ENCODE data around the gene SIGLEC10.

The SIGLEC10 gene

DNA sequence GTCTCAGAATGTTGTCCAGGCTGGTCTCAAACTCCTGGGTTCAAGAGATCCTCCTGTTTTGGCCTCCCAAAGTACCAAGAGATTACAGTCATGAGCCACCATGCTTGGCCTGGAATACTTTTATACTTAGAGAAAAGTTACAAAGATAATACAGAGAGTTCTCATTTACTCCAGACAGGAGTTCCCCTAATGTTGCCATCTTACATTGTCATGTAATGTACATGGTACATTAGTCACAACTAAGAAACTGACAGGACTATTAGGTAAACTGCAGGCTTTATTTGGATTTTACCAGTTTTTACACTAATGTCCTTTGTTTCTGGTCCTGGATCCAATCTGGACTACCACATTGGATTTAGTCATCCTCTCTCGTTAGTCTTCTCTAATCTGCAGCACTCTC is 24.7 kb downstream of the SIGLEC10 start:
- DNase-seq = no peak

- no peak for DNase-seq
Observed at GRCh38 chr19:51391073-51391611, 26.3 kb downstream of the SIGLEC10 start.

DNA sequence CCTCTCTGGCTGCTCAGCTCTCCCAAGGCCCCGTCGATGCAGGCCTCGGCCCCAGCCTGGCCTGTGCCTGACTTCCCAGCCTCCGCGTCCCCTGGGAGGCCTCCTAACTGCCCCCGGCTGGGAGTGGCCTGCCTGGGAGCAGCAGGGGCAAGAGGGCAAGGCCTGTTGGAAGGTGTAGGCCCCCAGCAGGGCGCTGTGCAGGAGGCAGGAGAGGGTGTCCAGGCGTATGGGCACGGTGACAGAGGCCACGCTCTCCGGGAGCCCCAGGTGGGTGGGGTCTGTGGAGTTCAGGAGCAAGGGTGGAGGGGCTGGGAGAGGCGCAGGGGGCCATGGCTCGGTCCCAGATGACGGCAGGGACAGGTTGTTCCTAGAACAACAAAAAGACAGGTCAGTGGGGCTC is 28.3 kb downstream of the SIGLEC10 start:
- no peak for DNase-seq

DNA sequence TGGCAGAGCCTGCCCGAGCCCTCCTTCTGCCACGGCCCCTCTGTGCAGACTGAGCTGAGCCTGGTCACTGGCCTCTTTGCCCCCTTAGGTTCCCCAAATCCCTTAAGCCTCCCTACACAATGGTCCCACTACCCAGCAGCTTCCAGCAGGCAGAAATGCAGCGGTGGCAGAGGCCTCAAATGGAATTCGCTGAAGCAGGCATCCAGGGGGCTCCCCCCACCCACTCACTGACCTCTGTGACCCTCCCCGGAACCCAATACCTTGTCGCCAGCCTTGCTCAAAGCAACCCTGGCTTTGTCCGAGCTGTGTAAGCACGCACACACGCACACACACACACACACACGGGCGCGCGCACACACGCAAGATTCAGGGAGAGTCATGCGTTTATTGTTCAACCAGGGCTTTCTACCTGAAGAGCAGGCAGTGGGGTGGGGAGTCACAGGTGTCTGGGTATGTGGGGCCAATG is 29.5 kb downstream of the SIGLEC10 start, which contains the start of gene LIM2:
Gene LIM2 (minus strand): TSS at position 51 of the 466 bp plus-strand sequence. CDS start 531 bp downstream, outside the sequence.
- no peak for DNase-seq

DNA sequence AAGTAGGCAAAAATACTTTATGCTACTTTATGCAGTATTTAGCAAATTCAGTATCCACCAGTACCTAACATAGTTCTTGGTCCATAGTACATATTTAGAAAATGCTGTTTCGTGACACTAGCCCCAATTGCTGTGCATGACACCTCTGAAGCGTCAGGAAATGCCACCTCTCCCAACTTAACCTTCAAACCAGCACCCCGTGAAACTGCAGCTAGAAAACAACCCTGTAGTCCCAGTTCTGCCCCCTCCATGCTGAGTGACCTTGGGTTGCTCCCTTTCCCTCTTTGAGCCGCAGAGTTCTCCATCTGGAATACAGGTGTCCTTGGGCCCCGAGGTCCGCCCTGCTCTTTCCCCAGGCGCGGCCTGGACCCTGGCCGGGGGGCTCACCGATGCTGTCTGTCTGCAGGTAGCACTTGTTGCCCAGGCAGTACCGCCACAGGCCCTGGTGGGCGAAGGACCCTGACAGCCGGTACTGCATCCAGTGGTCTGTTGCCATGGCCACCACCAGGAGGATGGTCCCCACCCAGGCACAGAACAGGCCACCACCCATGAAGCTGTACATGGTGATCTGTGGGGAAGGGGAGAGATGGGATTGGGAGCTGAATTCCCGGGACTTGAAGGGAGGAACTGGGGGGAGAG is 30.4 kb downstream of the SIGLEC10 start:
- no peak for DNase-seq

GRCh38 chr19:51382004-51382403 is 35.4 kb downstream of the SIGLEC10 start:
- no peak for DNase-seq

GRCh38 chr19:51380379-51380778 is 37.1 kb downstream of the SIGLEC10 start:
- DNase-seq = no peak

DNA sequence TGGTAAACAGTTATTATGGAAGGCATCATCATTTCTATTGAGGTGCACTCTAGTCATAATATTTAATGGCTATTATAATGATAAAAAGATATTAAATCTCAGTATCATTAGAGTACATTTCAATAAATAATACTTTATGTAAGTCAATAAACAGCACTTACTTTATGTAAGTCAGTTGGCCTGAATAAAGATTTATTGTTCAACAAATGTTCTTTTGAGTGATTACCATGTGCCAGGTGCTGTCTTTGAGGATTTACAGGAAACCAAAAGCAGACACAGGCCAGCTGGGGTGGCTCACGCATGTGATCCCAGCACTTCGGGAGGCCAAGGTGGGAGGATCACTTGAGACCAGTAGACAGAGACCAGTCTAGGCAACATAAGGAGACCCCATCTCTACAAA is 40.0 kb downstream of the SIGLEC10 start:
- no peak for DNase-seq

DNA sequence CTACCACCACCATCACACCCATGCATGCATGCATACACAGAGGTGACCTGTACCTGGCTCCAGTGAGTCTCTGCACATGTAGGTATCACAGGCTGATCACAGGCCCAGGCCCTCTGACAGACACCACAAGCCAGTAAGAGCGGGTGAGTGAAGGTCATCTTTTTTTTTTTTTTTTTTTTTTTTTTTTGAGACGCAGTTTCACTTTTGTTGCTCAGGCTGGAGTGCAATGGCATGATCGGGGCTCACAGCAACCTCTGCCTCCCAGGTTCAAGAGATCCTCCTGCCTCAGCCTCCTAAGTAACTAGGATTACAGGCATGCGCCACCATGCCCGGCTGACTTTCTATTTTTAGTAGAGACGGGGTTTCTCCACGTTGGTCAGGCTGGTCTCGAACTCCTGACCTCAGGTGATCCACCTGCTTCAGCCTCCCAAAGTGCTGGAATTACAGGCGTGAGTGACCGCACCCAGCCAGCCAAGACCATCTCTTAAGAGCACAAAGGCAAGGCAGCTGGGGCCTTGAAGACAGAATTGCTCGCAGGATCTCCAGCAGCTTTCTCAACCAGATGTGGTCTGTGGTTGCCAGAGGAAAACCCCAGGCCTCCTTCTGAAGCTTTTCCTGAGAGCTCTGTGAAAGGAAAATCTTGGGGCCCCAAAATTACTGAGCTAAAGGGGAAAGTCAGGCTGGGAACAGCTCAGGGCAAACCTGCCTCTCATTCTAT is 41.8 kb downstream of the SIGLEC10 start:
- DNase-seq = no peak

GRCh38 chr19:51372649-51373504 is 44.6 kb downstream of the SIGLEC10 start, which contains the start of gene NKG7:
NKG7 (minus strand) TSS chr19:51372654; CDS start chr19:51372535, 119 bp downstream.
- no peak for DNase-seq

- no peak for DNase-seq
Observed at GRCh38 chr19:51372021-51372648, 45.3 kb downstream of the SIGLEC10 start.

DNA sequence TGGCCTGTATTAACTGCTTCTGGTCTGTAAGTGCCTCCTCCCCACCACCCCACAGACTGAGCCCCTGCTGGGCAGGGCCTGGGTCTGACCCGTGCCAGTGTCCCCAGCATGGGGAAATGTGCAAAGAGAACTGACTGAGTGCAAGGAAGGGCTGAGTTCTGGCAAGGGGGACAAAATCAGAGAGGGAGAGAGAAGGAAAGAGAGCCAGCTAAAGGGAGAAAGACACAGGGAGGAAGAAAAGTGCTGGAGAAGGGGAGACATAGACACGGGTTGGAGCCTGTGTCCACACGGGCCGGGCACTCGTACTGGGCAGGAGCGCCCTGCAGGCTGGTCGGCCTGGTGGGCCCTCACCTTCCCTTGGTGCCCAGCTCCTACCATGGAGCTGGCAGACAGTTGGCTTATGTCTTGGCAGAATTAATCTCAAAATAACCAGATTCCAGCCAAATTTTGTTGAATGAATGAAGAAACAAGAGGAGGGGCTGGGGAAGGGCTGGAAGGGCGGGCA is 46.2 kb downstream of the SIGLEC10 start:
- no peak for DNase-seq

DNA sequence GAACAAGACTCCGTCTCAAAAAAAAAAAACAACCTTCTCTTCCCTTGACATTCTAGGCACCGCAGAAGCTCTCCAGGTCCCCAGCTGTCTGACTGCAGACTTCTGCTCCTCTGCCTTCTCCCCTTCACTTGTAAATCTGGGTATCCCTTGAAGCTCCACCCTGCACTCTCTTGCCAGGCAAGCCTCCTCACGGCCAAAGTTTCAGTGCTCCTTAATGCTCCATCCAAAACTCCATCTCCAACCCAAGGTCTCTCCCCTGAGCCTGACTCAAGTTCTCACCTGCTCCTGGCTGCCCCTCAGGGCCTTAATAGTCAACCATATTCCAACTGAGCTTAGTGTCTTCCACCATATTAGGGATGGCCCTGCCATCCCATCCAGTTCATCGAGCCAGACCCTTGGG is 47.2 kb downstream of the SIGLEC10 start:
- DNase-seq = no peak

DNA sequence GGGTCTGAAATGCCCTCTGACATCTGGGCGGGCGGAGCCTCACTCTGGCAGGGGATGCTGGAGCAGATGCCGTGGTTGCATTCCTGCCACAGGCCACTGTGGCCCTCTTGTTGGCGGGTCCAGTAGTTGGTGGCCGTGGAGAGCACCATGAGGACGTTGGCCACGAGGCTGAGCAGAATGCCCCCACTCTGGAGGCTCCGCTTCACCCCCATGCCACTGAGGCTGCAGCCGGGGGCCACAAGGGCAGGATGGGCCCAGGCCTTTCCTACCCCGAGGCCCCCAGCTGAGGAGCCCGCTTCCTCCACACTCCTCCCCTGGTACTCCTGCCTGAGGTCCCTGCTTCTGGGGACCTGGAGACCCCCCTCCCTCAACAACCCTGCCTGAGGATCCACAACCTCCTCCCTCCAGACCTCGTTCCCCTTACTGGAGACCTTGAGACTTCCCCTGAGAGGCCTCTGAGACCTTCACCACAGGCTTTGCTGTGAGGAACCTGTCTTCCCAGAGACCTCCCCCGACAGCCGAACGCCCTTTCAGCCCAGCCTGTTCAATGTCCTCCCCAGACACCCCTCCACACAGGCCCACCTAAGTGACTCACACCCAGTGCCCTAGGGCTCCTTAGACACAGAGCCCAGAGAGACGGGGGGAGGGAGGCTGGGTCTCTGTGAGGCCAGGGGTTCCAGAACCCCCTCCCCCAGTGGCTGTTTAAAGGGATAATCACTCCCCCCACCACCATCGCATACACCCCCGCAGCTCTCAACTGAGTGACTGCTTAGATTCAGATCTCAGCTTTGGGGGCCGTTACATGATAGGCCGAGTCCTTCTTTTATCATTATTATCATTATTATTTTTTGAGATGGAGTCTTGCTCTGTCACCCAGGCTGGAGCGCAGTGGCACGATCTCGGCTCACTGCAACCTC is 48.8 kb downstream of the SIGLEC10 start, which contains the start of gene CLDND2:
Gene CLDND2 (minus strand): TSS at position 638 of the 917 bp plus-strand sequence. CDS start 426 bp downstream, at position 212.
- DNase-seq = no peak

- DNase-seq = peak; percentile 97
Observed at GRCh38 chr19:51367565-51368365, 49.7 kb downstream of the SIGLEC10 start.

DNA sequence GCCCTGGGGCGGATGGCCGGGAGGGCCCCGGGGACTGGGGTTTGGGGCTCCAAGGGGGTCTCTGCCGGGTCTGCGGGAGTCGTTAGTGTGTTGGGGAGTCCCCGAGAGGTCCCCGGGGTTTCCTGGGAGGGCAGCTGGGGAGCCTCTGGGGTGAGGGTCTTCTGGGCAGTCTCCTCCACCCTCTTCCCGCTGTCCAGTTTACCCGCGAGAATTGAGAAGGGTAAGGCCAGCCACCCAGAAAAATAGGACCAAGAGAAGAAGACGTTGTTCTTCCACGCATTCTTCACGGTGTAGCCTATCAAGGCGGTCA is 50.2 kb downstream of the SIGLEC10 start:
- no peak for DNase-seq

- DNase-seq = peak; percentile 99
Observed at GRCh38 chr19:51366389-51367254, 50.8 kb downstream of the SIGLEC10 start.

GRCh38 chr19:51365965-51366388 is 51.5 kb downstream of the SIGLEC10 start, which contains the start of gene ETFB:
ETFB (minus strand) TSS chr19:51366388; CDS start chr19:51366326, 62 bp downstream.
- no peak for DNase-seq
